ENCODE results near the gene WDR33.

The WDR33 gene

GRCh38 chr2:127810619-127811396, at the start of gene WDR33:
Gene WDR33, minus strand, starts transcription at chr2:127811171. Its CDS starts 40,190 bp downstream, at chr2:127770981.
- ChIA-PET POLR2A (ENCODE audit: low non-redundant PET) (no interaction called here), CTCF (interaction anchor here (0.7 to 1.4 kb wide), 2 partner anchors 11 to 393 kb away, joined by 3 to 6 read pairs; no protein-coding TSS in a partner anchor)
- peak; percentile 92 for DNase-seq (ENCODE audit: low spot score)
- no peak for TF ChIP-seq CTCF (conservative IDR thresholded peaks at IDR 0.05; ENCODE audit: low read depth)
- peak within 1 kb of the TSS; percentile 94 for H3K27ac ChIP-seq

GRCh38 chr2:127860130-127860529, 49.2 kb upstream of the WDR33 start:
- DNase-seq (ENCODE audit: low spot score) = no peak
- no peak for TF ChIP-seq CTCF (conservative IDR thresholded peaks at IDR 0.05; ENCODE audit: low read depth)
- H3K27ac ChIP-seq = peak overlapping the region; percentile 77
- POLR2A ChIA-PET (ENCODE audit: low non-redundant PET) = no interaction called here
- CTCF ChIA-PET = no interaction called here

GRCh38 chr2:127859712-127860085, 48.7 kb upstream of the WDR33 start:
- H3K27ac ChIP-seq = peak overlapping the region; percentile 77
- ChIA-PET POLR2A (ENCODE audit: low non-redundant PET) (interaction anchor here (0.6 kb wide), 1 partner anchor 168 kb away, joined by 4 read pairs; the partner anchor contains the start of gene SAP130), CTCF (no interaction called here)
- TF ChIP-seq CTCF (conservative IDR thresholded peaks at IDR 0.05; ENCODE audit: low read depth) = no peak
- DNase-seq (ENCODE audit: low spot score) = peak; percentile 89

- DNase-seq (ENCODE audit: low spot score) = peak; percentile 33
- H3K27ac ChIP-seq = peak overlapping the region; percentile 77
- TF ChIP-seq CTCF (conservative IDR thresholded peaks at IDR 0.05; ENCODE audit: low read depth) = no peak
- ChIA-PET POLR2A (ENCODE audit: low non-redundant PET) (interaction anchor here (0.6 kb wide), 1 partner anchor 153 kb away, joined by 3 read pairs; no protein-coding TSS in a partner anchor), CTCF (no interaction called here)
These were observed 46.4 kb upstream of the WDR33 start for GRCh38 chr2:127857265-127857808.

GRCh38 chr2:127853671-127854070, 42.7 kb upstream of the WDR33 start:
- no peak overlapping the region for H3K27ac ChIP-seq
- ChIA-PET CTCF (interaction anchor here (0.6 kb wide), 1 partner anchor 201 kb away, joined by 4 read pairs; no protein-coding TSS in a partner anchor), POLR2A (ENCODE audit: low non-redundant PET) (no interaction called here)
- no peak for TF ChIP-seq CTCF (conservative IDR thresholded peaks at IDR 0.05; ENCODE audit: low read depth)
- DNase-seq (ENCODE audit: low spot score) = no peak

- no peak for DNase-seq (ENCODE audit: low spot score)
- no peak overlapping the region for H3K27ac ChIP-seq
- no peak for TF ChIP-seq CTCF (conservative IDR thresholded peaks at IDR 0.05; ENCODE audit: low read depth)
- ChIA-PET CTCF (no interaction called here), POLR2A (ENCODE audit: low non-redundant PET) (no interaction called here)
These were observed 41.4 kb upstream of the WDR33 start for GRCh38 chr2:127852388-127852787.

Measured in RWPE1 (cell line).